Neural progenitor cell (in vitro differentiated cells): ENCODE data around the gene PLCB3. TPM values are rescaled to one million over a fixed set of nuclear protein-coding genes. Genes with fewer than 3 reads are reported as not detected.
"Not testable (repeated sequence)": the region's sequence is repeated elsewhere in the genome, so short reads cannot be mapped to it uniquely, and the experiment has no call there.

ENCODE experiments used
- DNase-seq: peaks from one replicate; pipeline ENCODE4 v3.0.0-alpha.2; 2016; ENCODE audit warnings: low spot score
- H2AFZ ChIP-seq: fragments of 200-600 bp; sonication (generic); replicated peaks from 2 replicates; pipeline ENCODE4 v1.6.1; 2016; ENCODE audit warnings: antibody characterized with exemption
- H3F3A ChIP-seq: fragments of 200-600 bp; sonication (generic); 2 replicates; pipeline ENCODE4 v1.6.1; 2016; ENCODE audit warnings: antibody characterized with exemption, low read depth
- H3K27ac ChIP-seq: fragments of 200-600 bp; sonication (generic); 2 replicates; pipeline ENCODE4 v1.5.1; 2016; ENCODE audit warnings: mild to moderate bottlenecking
- H3K27me3 ChIP-seq: fragments of 200-600 bp; sonication (generic); 2 replicates; pipeline ENCODE4 v1.6.1; 2016; ENCODE audit warnings: mild to moderate bottlenecking, moderate library complexity
- H3K36me3 ChIP-seq: fragments of 200-600 bp; sonication (generic); 2 replicates; pipeline ENCODE4 v1.5.1; 2016
- H3K4me1 ChIP-seq: fragments of 200-600 bp; sonication (generic); 2 replicates; pipeline ENCODE4 v1.6.1; 2016; ENCODE audit warnings: mixed run types
- H3K4me2 ChIP-seq: fragments of 200-600 bp; sonication (generic); 2 replicates; pipeline ENCODE4 v1.6.1; 2016
- H3K4me3 ChIP-seq: fragments of 200-600 bp; sonication (generic); 2 replicates; pipeline ENCODE4 v1.5.1; 2016
- H3K79me2 ChIP-seq: fragments of 200-600 bp; sonication (generic); 2 replicates; pipeline ENCODE4 v1.6.1; 2016; ENCODE audit warnings: low read depth
- H3K9ac ChIP-seq: fragments of 200-600 bp; sonication (generic); 2 replicates; pipeline ENCODE4 v1.6.1; 2016
- H3K9me3 ChIP-seq: fragments of 200-600 bp; sonication (generic); 2 replicates; pipeline ENCODE4 v1.5.1; 2016; ENCODE audit warnings: low read depth
- H4K20me1 ChIP-seq: fragments of 200-600 bp; sonication (generic); 2 replicates; pipeline ENCODE4 v1.6.1; 2016; ENCODE audit warnings: low read depth
- H3K27ac Mint-ChIP-seq: 3 replicates; pipeline ENCODE4 v1.8.0; 2021; ENCODE audit warnings: mixed read lengths
- H3K27me3 Mint-ChIP-seq: 2 replicates; pipeline ENCODE4 v1.8.0; 2022; ENCODE audit warnings: low read depth, mild to moderate bottlenecking, inconsistent platforms, moderate library complexity, mixed read lengths; ENCODE audit not compliant: insufficient read depth
- H3K36me3 Mint-ChIP-seq: 3 replicates; pipeline ENCODE4 v1.8.0; 2021; ENCODE audit warnings: mixed read lengths
- H3K4me1 Mint-ChIP-seq: 3 replicates; pipeline ENCODE4 v1.8.0; 2021; ENCODE audit warnings: mixed read lengths
- H3K4me3 Mint-ChIP-seq: 3 replicates; pipeline ENCODE4 v1.8.0; 2021; ENCODE audit warnings: mild to moderate bottlenecking, moderate library complexity, mixed read lengths
- H3K9me3 Mint-ChIP-seq: 3 replicates; pipeline ENCODE4 v1.8.0; 2020; ENCODE audit warnings: mixed read lengths
- EZH2 ChIP-seq: fragments of 200-600 bp; sonication (generic); IDR thresholded peaks from 2 replicates; pipeline ENCODE4 v1.6.1; 2017; ENCODE audit warnings: antibody characterized with exemption, mild to moderate bottlenecking, moderate library complexity
- EZH2phosphoT487 ChIP-seq: fragments of 200-600 bp; sonication (generic); IDR thresholded peaks from 2 replicates; pipeline ENCODE4 v1.6.1; 2017; ENCODE audit warnings: antibody characterized with exemption
- total RNA-seq: library from RNA; depleted of rRNA; stranded (reverse); fragments of >200 nt; gene quantifications from 2 replicates; pipeline ENCODE4 v1.2.3, GENCODE V29; 2015; ENCODE audit warnings: low replicate concordance
- TF ChIP-seq, protein P1 (sequence below): fragments of 200-600 bp; sonication (generic); IDR thresholded peaks from 2 replicates; pipeline ENCODE4 v1.5.1; 2017; ENCODE audit warnings: antibody characterized with exemption, mild to moderate bottlenecking

Gene PLCB3
- total RNA-seq, 1 donor from 2014 or later = 15.6 TPM

DNA sequence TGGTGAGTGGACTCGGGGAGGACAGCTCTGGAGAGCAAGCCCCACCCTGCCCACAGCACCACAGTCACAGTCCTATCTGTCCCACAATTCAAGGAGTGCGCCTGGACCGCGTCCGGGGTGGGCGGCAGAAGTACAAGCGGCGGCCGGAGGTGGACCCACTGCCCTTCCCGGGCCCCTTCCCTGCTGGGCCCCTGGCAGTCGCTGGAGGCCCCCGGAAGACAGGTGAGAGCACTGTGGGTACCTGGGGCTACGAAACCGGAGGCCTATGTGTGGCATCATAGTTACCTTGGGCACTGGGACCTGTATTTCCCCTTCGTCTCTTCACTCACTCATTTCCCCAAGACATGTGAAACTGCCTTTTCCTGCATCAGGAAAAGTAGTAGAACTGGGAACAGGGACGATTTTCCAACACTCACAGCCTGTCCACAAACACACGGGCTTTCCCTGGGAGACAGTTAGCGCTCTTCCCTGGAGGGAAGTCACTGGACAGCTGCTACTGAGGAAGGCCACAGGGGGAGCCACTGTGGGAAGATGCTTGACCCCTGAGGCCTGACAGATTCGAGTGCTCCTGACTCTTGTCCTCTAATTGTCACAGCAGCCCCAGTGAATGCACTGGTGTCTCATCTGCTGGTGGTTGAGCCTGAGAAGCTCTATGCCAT is 62.9 kb downstream of the PLCB3 start:
- H3K36me3 Mint-ChIP-seq = peaks cover 2% of the 10 kb centered on the region
- no peak overlapping the region for H3K27ac ChIP-seq
- H3K4me3 Mint-ChIP-seq = peak overlapping the region; percentile 55
- H3K27me3 Mint-ChIP-seq = peaks cover 5% of the 10 kb centered on the region
- H3K4me1 Mint-ChIP-seq = peaks cover 15% of the 10 kb centered on the region
- H3K9me3 ChIP-seq = no peaks in the 10 kb centered on the region
- H3K9ac ChIP-seq = no peak overlapping the region
- H3K79me2 ChIP-seq = peaks cover 26% of the 10 kb centered on the region
- TF ChIP-seq EZH2phosphoT487 (no peak), EZH2 (no peak)
- TF ChIP-seq, protein P1, sequence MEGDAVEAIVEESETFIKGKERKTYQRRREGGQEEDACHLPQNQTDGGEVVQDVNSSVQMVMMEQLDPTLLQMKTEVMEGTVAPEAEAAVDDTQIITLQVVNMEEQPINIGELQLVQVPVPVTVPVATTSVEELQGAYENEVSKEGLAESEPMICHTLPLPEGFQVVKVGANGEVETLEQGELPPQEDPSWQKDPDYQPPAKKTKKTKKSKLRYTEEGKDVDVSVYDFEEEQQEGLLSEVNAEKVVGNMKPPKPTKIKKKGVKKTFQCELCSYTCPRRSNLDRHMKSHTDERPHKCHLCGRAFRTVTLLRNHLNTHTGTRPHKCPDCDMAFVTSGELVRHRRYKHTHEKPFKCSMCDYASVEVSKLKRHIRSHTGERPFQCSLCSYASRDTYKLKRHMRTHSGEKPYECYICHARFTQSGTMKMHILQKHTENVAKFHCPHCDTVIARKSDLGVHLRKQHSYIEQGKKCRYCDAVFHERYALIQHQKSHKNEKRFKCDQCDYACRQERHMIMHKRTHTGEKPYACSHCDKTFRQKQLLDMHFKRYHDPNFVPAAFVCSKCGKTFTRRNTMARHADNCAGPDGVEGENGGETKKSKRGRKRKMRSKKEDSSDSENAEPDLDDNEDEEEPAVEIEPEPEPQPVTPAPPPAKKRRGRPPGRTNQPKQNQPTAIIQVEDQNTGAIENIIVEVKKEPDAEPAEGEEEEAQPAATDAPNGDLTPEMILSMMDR = no peak
- H3K4me3 ChIP-seq = no peak overlapping the region
- no peaks in the 10 kb centered on the region for H3K9me3 Mint-ChIP-seq
- no peaks in the 10 kb centered on the region for H3K36me3 ChIP-seq
- no peak overlapping the region for H2AFZ ChIP-seq
- peaks cover 12% of the 10 kb centered on the region for H3K4me1 ChIP-seq
- no peaks in the 10 kb centered on the region for H3K27me3 ChIP-seq
- H3K27ac Mint-ChIP-seq = peak overlapping the region; percentile 94
- no peak overlapping the region for H3K4me2 ChIP-seq
- peaks cover 12% of the 10 kb centered on the region for H4K20me1 ChIP-seq
- DNase-seq = no peak
- peaks cover 29% of the 10 kb centered on the region for H3F3A ChIP-seq

GRCh38 chr11:64314805-64315561 is 63.7 kb downstream of the PLCB3 start:
- peaks cover 12% of the 10 kb centered on the region for H4K20me1 ChIP-seq
- no peak overlapping the region for H3K4me2 ChIP-seq
- H3K4me3 Mint-ChIP-seq = peak overlapping the region; percentile 43
- H3K79me2 ChIP-seq = peaks cover 26% of the 10 kb centered on the region
- H2AFZ ChIP-seq = no peak overlapping the region
- H3K4me3 ChIP-seq = no peak overlapping the region
- H3K36me3 ChIP-seq = no peaks in the 10 kb centered on the region
- H3K27ac Mint-ChIP-seq = no peak overlapping the region
- H3K9ac ChIP-seq = no peak overlapping the region
- H3K4me1 ChIP-seq = peaks cover 12% of the 10 kb centered on the region
- peaks cover 29% of the 10 kb centered on the region for H3F3A ChIP-seq
- H3K27me3 ChIP-seq = no peaks in the 10 kb centered on the region
- H3K9me3 Mint-ChIP-seq = no peaks in the 10 kb centered on the region
- H3K9me3 ChIP-seq = no peaks in the 10 kb centered on the region
- H3K27ac ChIP-seq = no peak overlapping the region
- TF ChIP-seq, protein P1 = no peak
- H3K36me3 Mint-ChIP-seq = peaks cover 2% of the 10 kb centered on the region
- peaks cover 16% of the 10 kb centered on the region for H3K4me1 Mint-ChIP-seq
- H3K27me3 Mint-ChIP-seq = peaks cover 6% of the 10 kb centered on the region
- DNase-seq = no peak

- H3K36me3 ChIP-seq, DNase-seq, H3K36me3 Mint-ChIP-seq, H3K9me3 ChIP-seq, H3K27me3 Mint-ChIP-seq, H3K27me3 ChIP-seq, H3K9ac ChIP-seq, H2AFZ ChIP-seq, H3K9me3 Mint-ChIP-seq, H3K27ac Mint-ChIP-seq, H3K27ac ChIP-seq: not testable (repeated sequence)
- Histone ChIP-seq H3K4me2 (peak overlapping the region; percentile 72), H3K4me3 (peak overlapping the region; percentile 82), H3K4me1 (peaks cover 12% of the 10 kb centered on the region), H3K79me2 (peaks cover 26% of the 10 kb centered on the region), H4K20me1 (peaks cover 12% of the 10 kb centered on the region), H3F3A (peaks cover 29% of the 10 kb centered on the region)
- H3K4me1 Mint-ChIP-seq = peaks cover 15% of the 10 kb centered on the region
- peak overlapping the region; percentile 95 for H3K4me3 Mint-ChIP-seq
Measured at GRCh38 chr11:64315667-64316526, 64.6 kb downstream of the PLCB3 start.
